CD4-positive, alpha-beta T cell treated with Interleukin-17A for 1 hour (primary cell): ENCODE measurements around the gene REL.
A peak's percentile ranks its signal among the peaks of the same experiment; 100 is the strongest.
"Not testable (repeated sequence)": the region's sequence is repeated elsewhere in the genome, so short reads cannot be mapped to it uniquely, and the experiment has no call there.

Source experiments
- DNase-seq: peaks from one replicate; pipeline ENCODE4 v3.0.0-alpha.2; 2020

REL gene

GRCh38 chr2:60868589-60869273 lies 12.6 kb upstream of the REL start:
- no peak for DNase-seq

GRCh38 chr2:60872510-60872928 lies 8.9 kb upstream of the REL start:
- no peak for DNase-seq

- DNase-seq: no peak
Observed at GRCh38 chr2:60873381-60873780, 8.0 kb upstream of the REL start.

- DNase-seq: no peak
Observed at GRCh38 chr2:60875520-60875919, 5.9 kb upstream of the REL start.

- no peak for DNase-seq
Observed at GRCh38 chr2:60880643-60881046, 729 bp upstream of the REL start.

- peak; percentile 62 for DNase-seq
Observed at GRCh38 chr2:60882971-60883753, 1.8 kb downstream of the REL start.

- no peak for DNase-seq
Observed at GRCh38 chr2:60883896-60884295, 2.5 kb downstream of the REL start.

GRCh38 chr2:60884800-60885199 lies 3.4 kb downstream of the REL start:
- peak; percentile 37 for DNase-seq

- no peak for DNase-seq
Observed at GRCh38 chr2:60885683-60886082, 4.3 kb downstream of the REL start.

- no peak for DNase-seq
Observed at GRCh38 chr2:60886991-60887390, 5.6 kb downstream of the REL start.

- DNase-seq: no peak
Observed at GRCh38 chr2:60888853-60889252, 7.5 kb downstream of the REL start.

- DNase-seq: not testable (repeated sequence)
Observed at GRCh38 chr2:60889581-60890392, 8.4 kb downstream of the REL start.

- no peak for DNase-seq
Observed at GRCh38 chr2:60890393-60890707, 9.0 kb downstream of the REL start.

GRCh38 chr2:60891180-60891579 lies 9.8 kb downstream of the REL start:
- DNase-seq: peak; percentile 32

GRCh38 chr2:60898567-60898966 lies 17.2 kb downstream of the REL start:
- no peak for DNase-seq

GRCh38 chr2:60899230-60899891 lies 18.0 kb downstream of the REL start:
- DNase-seq: no peak

GRCh38 chr2:60899892-60900249 lies 18.5 kb downstream of the REL start:
- no peak for DNase-seq

- not testable (repeated sequence) for DNase-seq
Observed at GRCh38 chr2:60901296-60901695, 19.9 kb downstream of the REL start.

- DNase-seq: not testable (repeated sequence)
Observed at GRCh38 chr2:60905867-60906266, 24.5 kb downstream of the REL start.

- no peak for DNase-seq
Observed at GRCh38 chr2:60906395-60906794, 25.0 kb downstream of the REL start.

- DNase-seq: no peak
Observed at GRCh38 chr2:60907329-60907728, 26.0 kb downstream of the REL start.

GRCh38 chr2:60925994-60926740 lies 44.8 kb downstream of the REL start:
- no peak for DNase-seq
